HG02759 (cell line): ENCODE measurements around the gene ZC3H4.

Experiments used
- ATAC-seq: cut with Tn5 transposase; IDR thresholded peaks from one replicate; pipeline ENCODE4 v1.9.1; 2021; ENCODE audit warnings: mild to moderate bottlenecking, moderate library complexity; ENCODE audit not compliant: unreplicated experiment

ZC3H4 gene

GRCh38 chr19:47134545-47134944, 21.0 kb upstream of the ZC3H4 start:
- no peak for ATAC-seq

- ATAC-seq = no peak
Observed at GRCh38 chr19:47133021-47133471, 19.5 kb upstream of the ZC3H4 start.

GRCh38 chr19:47132194-47132852, 18.7 kb upstream of the ZC3H4 start:
- ATAC-seq = no peak

GRCh38 chr19:47130589-47131227, 17.1 kb upstream of the ZC3H4 start, which contains the start of gene SAE1:
SAE1 (plus strand) TSS chr19:47130835; CDS start chr19:47130931, 96 bp downstream.
- peak; percentile 90 for ATAC-seq

- ATAC-seq = no peak
Observed at GRCh38 chr19:47130120-47130588, 16.6 kb upstream of the ZC3H4 start.

- ATAC-seq = no peak
Observed at GRCh38 chr19:47129579-47129978, 16.0 kb upstream of the ZC3H4 start.

GRCh38 chr19:47125669-47125938, 12.0 kb upstream of the ZC3H4 start:
- ATAC-seq = no peak

GRCh38 chr19:47124937-47125668, 11.5 kb upstream of the ZC3H4 start:
- ATAC-seq = no peak

- no peak for ATAC-seq
Observed at GRCh38 chr19:47123406-47123805, 9.8 kb upstream of the ZC3H4 start.

GRCh38 chr19:47122359-47123335, 9.1 kb upstream of the ZC3H4 start:
- ATAC-seq = no peak

GRCh38 chr19:47120470-47121067, 7.0 kb upstream of the ZC3H4 start:
- no peak for ATAC-seq

GRCh38 chr19:47113850-47114651, 475 bp upstream of the ZC3H4 start:
- no peak for ATAC-seq

- ATAC-seq = peak; percentile 28
Observed at GRCh38 chr19:47112166-47112996, 1.2 kb downstream of the ZC3H4 start.

GRCh38 chr19:47111682-47112165, 1.9 kb downstream of the ZC3H4 start:
- ATAC-seq = no peak

- no peak for ATAC-seq
Observed at GRCh38 chr19:47111006-47111621, 2.5 kb downstream of the ZC3H4 start.

GRCh38 chr19:47110521-47111005, 3.0 kb downstream of the ZC3H4 start:
- ATAC-seq = no peak

GRCh38 chr19:47109541-47110375, 3.8 kb downstream of the ZC3H4 start:
- ATAC-seq = no peak
